Neural cell (in vitro differentiated cells): ENCODE data around the gene SLCO2A1.

Experiments
- EP300 ChIP-seq: fragments of 450-650 bp; conservative IDR thresholded peaks from 2 replicates; pipeline ENCODE4 v1.6.1; 2014; ENCODE audit warnings: antibody characterized with exemption, mild to moderate bottlenecking, moderate library complexity; ENCODE audit not compliant: poor library complexity, severe bottlenecking
- EZH2 ChIP-seq: fragments of 200-600, 300-800 bp; shearing (Covaris generic), sonication (generic); IDR thresholded peaks from 2 replicates; pipeline ENCODE4 v1.6.1; 2014; ENCODE audit warnings: antibody characterized with exemption, low read length, borderline replicate concordance, mild to moderate bottlenecking; ENCODE audit not compliant: insufficient read depth, poor library complexity, severe bottlenecking
- MXI1 ChIP-seq: fragments of 450-650 bp; conservative IDR thresholded peaks from 2 replicates; pipeline ENCODE4 v1.6.1; 2014; ENCODE audit warnings: antibody characterized with exemption, mild to moderate bottlenecking; ENCODE audit not compliant: poor library complexity, severe bottlenecking
- POLR2AphosphoS5 ChIP-seq: IDR thresholded peaks from 2 replicates; pipeline ENCODE4 v1.6.1; 2012
- RAD21 ChIP-seq: fragments of 450-650 bp; conservative IDR thresholded peaks from 2 replicates; pipeline ENCODE4 v1.6.1; 2014; ENCODE audit warnings: antibody characterized with exemption, mild to moderate bottlenecking, moderate library complexity
- REST ChIP-seq: IDR thresholded peaks from 2 replicates; pipeline ENCODE4 v1.6.1; 2012; ENCODE audit warnings: borderline replicate concordance
- SMC3 ChIP-seq: fragments of 450-650 bp; conservative IDR thresholded peaks from 2 replicates; pipeline ENCODE4 v1.6.1; 2014; ENCODE audit warnings: antibody characterized with exemption, mild to moderate bottlenecking, moderate library complexity; ENCODE audit not compliant: poor library complexity
- TF ChIP-seq, protein P1 (sequence below): fragments of 450-650 bp; IDR thresholded peaks from 2 replicates; pipeline ENCODE4 v1.5.1; 2014; ENCODE audit warnings: antibody characterized with exemption, mild to moderate bottlenecking, moderate library complexity; ENCODE audit not compliant: poor library complexity, severe bottlenecking

GRCh38 chr3:134017490-134017889, 12.2 kb downstream of the SLCO2A1 start:
- TF ChIP-seq, protein P1, sequence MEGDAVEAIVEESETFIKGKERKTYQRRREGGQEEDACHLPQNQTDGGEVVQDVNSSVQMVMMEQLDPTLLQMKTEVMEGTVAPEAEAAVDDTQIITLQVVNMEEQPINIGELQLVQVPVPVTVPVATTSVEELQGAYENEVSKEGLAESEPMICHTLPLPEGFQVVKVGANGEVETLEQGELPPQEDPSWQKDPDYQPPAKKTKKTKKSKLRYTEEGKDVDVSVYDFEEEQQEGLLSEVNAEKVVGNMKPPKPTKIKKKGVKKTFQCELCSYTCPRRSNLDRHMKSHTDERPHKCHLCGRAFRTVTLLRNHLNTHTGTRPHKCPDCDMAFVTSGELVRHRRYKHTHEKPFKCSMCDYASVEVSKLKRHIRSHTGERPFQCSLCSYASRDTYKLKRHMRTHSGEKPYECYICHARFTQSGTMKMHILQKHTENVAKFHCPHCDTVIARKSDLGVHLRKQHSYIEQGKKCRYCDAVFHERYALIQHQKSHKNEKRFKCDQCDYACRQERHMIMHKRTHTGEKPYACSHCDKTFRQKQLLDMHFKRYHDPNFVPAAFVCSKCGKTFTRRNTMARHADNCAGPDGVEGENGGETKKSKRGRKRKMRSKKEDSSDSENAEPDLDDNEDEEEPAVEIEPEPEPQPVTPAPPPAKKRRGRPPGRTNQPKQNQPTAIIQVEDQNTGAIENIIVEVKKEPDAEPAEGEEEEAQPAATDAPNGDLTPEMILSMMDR: no peak
- no peak for TF ChIP-seq POLR2AphosphoS5
- no peak for TF ChIP-seq REST
- no peak for TF ChIP-seq SMC3
- no peak for TF ChIP-seq MXI1
- TF ChIP-seq EZH2: no peak
- no peak for TF ChIP-seq EP300
- TF ChIP-seq RAD21: no peak
